Cardiac muscle cell (in vitro differentiated cells and primary cell): Measurements from ENCODE around the gene GAS7. TPM values are rescaled to one million over a fixed set of nuclear protein-coding genes. Genes with fewer than 3 reads are reported as not detected.

ENCODE experiments used
- DNase-seq, 2 donors: peaks; one replicate each; pipeline versions ENCODE4 v3.0.0 to v3.0.0-alpha.2; 2010 to 2017; ENCODE audit warnings: low read depth in 1 of 2, low spot score in 1 of 2
- H3K27ac ChIP-seq: fragments of 200-600 bp; sonication (generic); 2 replicates; pipeline ENCODE4 v1.5.1; 2016
- H3K27me3 ChIP-seq: fragments of 200-600 bp; sonication (generic); 2 replicates; pipeline ENCODE4 v1.6.0; 2016; ENCODE audit warnings: control low read depth
- H3K36me3 ChIP-seq: fragments of 200-600 bp; sonication (generic); 2 replicates; pipeline ENCODE4 v1.5.1; 2016; ENCODE audit warnings: control low read depth
- H3K4me1 ChIP-seq: fragments of 200-600 bp; sonication (generic); 2 replicates; pipeline ENCODE4 v1.8.1; 2017; ENCODE audit warnings: low read depth, mild to moderate bottlenecking, mixed run types
- H3K4me3 ChIP-seq: fragments of 200-600 bp; sonication (generic); 2 replicates; pipeline ENCODE4 v1.5.1; 2016; ENCODE audit warnings: mild to moderate bottlenecking
- H3K9me3 ChIP-seq: fragments of 200-600 bp; sonication (generic); 2 replicates; pipeline ENCODE4 v1.5.1; 2017; ENCODE audit warnings: low read depth, mild to moderate bottlenecking, control low read depth
- polyA plus RNA-seq: library from polyadenylated mRNA; unstranded; fragments of >200 nt; fragmentation: Nextera tagmentation; extraction: Ambion mirVana; gene quantifications from 2 replicates; pipeline ENCODE4 v1.2.1, GENCODE V29; 2016
- total RNA-seq: library from RNA; depleted of rRNA; stranded (reverse); fragments of >200 nt; gene quantifications from 2 replicates; pipeline ENCODE4 v1.2.3, GENCODE V29; 2016
- TF ChIP-seq, protein P1 (sequence below): IDR thresholded peaks from 2 replicates; pipeline ENCODE4 v1.5.1; 2012; ENCODE audit warnings: low read depth, mild to moderate bottlenecking, low read length

The GAS7 gene
- total and polyA plus RNA-seq, 2 experiments from 2014 or later: 6.1 to 13.5 TPM

- Histone ChIP-seq H3K27ac (no peak overlapping the region), H3K36me3 (no peaks in the 10 kb centered on the region), H3K9me3 (no peaks in the 10 kb centered on the region), H3K27me3 (no peaks in the 10 kb centered on the region), H3K4me3 (no peak overlapping the region), H3K4me1 (peaks cover 7% of the 10 kb centered on the region)
- TF ChIP-seq, protein P1, sequence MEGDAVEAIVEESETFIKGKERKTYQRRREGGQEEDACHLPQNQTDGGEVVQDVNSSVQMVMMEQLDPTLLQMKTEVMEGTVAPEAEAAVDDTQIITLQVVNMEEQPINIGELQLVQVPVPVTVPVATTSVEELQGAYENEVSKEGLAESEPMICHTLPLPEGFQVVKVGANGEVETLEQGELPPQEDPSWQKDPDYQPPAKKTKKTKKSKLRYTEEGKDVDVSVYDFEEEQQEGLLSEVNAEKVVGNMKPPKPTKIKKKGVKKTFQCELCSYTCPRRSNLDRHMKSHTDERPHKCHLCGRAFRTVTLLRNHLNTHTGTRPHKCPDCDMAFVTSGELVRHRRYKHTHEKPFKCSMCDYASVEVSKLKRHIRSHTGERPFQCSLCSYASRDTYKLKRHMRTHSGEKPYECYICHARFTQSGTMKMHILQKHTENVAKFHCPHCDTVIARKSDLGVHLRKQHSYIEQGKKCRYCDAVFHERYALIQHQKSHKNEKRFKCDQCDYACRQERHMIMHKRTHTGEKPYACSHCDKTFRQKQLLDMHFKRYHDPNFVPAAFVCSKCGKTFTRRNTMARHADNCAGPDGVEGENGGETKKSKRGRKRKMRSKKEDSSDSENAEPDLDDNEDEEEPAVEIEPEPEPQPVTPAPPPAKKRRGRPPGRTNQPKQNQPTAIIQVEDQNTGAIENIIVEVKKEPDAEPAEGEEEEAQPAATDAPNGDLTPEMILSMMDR: no peak
- no peak for DNase-seq
Observed at GRCh38 chr17:10031606-10032005, 166.8 kb downstream of the GAS7 start.

- H3K27ac ChIP-seq: no peak overlapping the region
- TF ChIP-seq, protein P1: no peak
- no peak overlapping the region for H3K4me3 ChIP-seq
- no peaks in the 10 kb centered on the region for H3K27me3 ChIP-seq
- H3K4me1 ChIP-seq: peaks cover 10% of the 10 kb centered on the region
- no peaks in the 10 kb centered on the region for H3K36me3 ChIP-seq
- DNase-seq: no peak
- no peaks in the 10 kb centered on the region for H3K9me3 ChIP-seq
Observed at GRCh38 chr17:10031127-10031526, 167.3 kb downstream of the GAS7 start.

DNA sequence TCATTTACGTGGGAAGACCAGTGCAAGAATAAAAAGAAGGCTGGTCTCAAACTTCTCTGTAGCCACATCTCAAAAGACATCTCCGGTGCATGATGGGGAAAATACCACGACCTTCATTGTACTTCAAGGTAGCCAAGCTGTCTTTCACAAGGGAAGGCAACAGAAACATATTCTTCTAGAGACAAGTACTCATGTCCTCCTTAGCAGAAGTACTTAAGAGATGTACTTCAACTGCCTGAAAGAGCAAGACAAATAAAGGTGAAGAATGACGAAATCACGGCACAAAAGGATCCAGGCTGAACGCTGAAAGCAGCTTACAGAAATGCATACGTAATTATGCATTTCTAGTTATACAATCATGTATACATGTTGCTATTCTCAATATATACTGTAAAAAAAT, 169.3 kb downstream of the GAS7 start:
- no peaks in the 10 kb centered on the region for H3K9me3 ChIP-seq
- no peak overlapping the region for H3K4me3 ChIP-seq
- no peak overlapping the region for H3K27ac ChIP-seq
- H3K27me3 ChIP-seq: no peaks in the 10 kb centered on the region
- TF ChIP-seq, protein P1: no peak
- no peaks in the 10 kb centered on the region for H3K36me3 ChIP-seq
- DNase-seq: no peak
- H3K4me1 ChIP-seq: peaks cover 15% of the 10 kb centered on the region

GRCh38 chr17:10025976-10026901, 172.2 kb downstream of the GAS7 start:
- Histone ChIP-seq H3K4me1 (peaks cover 15% of the 10 kb centered on the region), H3K36me3 (no peaks in the 10 kb centered on the region), H3K27me3 (no peaks in the 10 kb centered on the region), H3K9me3 (no peaks in the 10 kb centered on the region), H3K27ac (no peak overlapping the region), H3K4me3 (no peak overlapping the region)
- DNase-seq: peak in 1 of 2 donors; percentile 9
- TF ChIP-seq, protein P1: no peak

DNA sequence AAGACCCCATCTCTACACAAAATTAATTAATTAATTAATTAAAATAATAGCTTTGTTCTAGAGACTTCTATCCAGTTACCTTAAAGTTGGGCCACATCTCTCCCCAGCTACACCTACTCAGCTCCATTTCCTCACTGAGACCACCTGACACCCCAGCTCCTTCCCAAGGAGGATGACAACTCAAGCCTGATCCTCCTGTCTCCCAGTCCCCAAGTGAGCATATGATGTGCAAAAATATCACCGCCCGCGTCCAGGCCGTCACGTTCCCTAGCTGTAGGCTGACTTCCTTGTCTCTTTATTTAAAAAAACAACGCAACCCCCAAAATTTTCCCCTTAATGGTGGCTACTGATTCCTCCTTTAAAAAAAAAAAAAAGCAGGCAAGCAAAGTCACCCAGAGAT, 173.2 kb downstream of the GAS7 start:
- TF ChIP-seq, protein P1: no peak
- H3K4me3 ChIP-seq: no peak overlapping the region
- H3K9me3 ChIP-seq: no peaks in the 10 kb centered on the region
- H3K4me1 ChIP-seq: peaks cover 15% of the 10 kb centered on the region
- no peak overlapping the region for H3K27ac ChIP-seq
- DNase-seq: no peak
- no peaks in the 10 kb centered on the region for H3K36me3 ChIP-seq
- no peaks in the 10 kb centered on the region for H3K27me3 ChIP-seq
